WTC11 (cell line): ENCODE measurements around the gene FAM107B. TPM values are rescaled to one million over a fixed set of nuclear protein-coding genes. Genes with fewer than 3 reads are reported as not detected.

Source experiments
- ATAC-seq: fragments of 200-7000 bp; cut with Tn5 transposase; 2 replicates; pipeline ENCODE4 v1.10.0; 2021; ENCODE audit warnings: mild to moderate bottlenecking, moderate library complexity
- CTCF ChIA-PET: fragments of 300-600 bp; sonication (Branson Sonifier 250); formaldehyde crosslinking; loops from one replicate; lab custom pipeline; 2021; ENCODE audit warnings: antibody characterized with exemption; lab: Charles Lee
- POLR2A ChIA-PET: fragments of 350-600 bp; sonication (Branson Sonifier 250); formaldehyde crosslinking; loops from one replicate; lab custom pipeline; 2021; ENCODE audit warnings: antibody characterized with exemption; lab: Charles Lee
- DNase-seq: peaks from one replicate; pipeline ENCODE4 v3.0.0; 2021; ENCODE audit warnings: low spot score
- H3K27ac Mint-ChIP-seq: 2 replicates; pipeline ENCODE4 v1.8.0; 2021; ENCODE audit warnings: mixed read lengths
- H3K27me3 Mint-ChIP-seq: 2 replicates; pipeline ENCODE4 v1.8.0; 2021; ENCODE audit warnings: low read depth, mild to moderate bottlenecking, moderate library complexity, mixed read lengths
- H3K36me3 Mint-ChIP-seq: 2 replicates; pipeline ENCODE4 v1.8.0; 2021; ENCODE audit warnings: mixed read lengths
- H3K4me1 Mint-ChIP-seq: 2 replicates; pipeline ENCODE4 v1.8.0; 2022; ENCODE audit warnings: mixed read lengths
- H3K4me3 Mint-ChIP-seq: 2 replicates; pipeline ENCODE4 v1.8.0; 2021; ENCODE audit warnings: mild to moderate bottlenecking, moderate library complexity, mixed read lengths
- H3K9me3 Mint-ChIP-seq: 2 replicates; pipeline ENCODE4 v1.8.0; 2021; ENCODE audit warnings: mixed read lengths
- ELF4 ChIP-seq: sonication (generic); formaldehyde crosslinking; IDR thresholded peaks from 2 replicates; pipeline ENCODE4 v1.8.1; 2022; ENCODE audit warnings: low read depth, mild to moderate bottlenecking, moderate library complexity, missing genetic modification reagents
- ETV6 ChIP-seq: sonication (generic); formaldehyde crosslinking; IDR thresholded peaks from 2 replicates; pipeline ENCODE4 v1.8.1; 2022; ENCODE audit warnings: mild to moderate bottlenecking, missing genetic modification reagents
- IRF2 ChIP-seq: sonication (generic); formaldehyde crosslinking; IDR thresholded peaks from 2 replicates; pipeline ENCODE4 v1.8.0; 2022; ENCODE audit warnings: low read depth, missing genetic modification reagents, borderline replicate concordance
- MYBL2 ChIP-seq: sonication (generic); formaldehyde crosslinking; IDR thresholded peaks from 2 replicates; pipeline ENCODE4 v1.8.1; 2023; ENCODE audit warnings: mild to moderate bottlenecking, moderate library complexity, missing genetic modification reagents
- NFATC4 ChIP-seq: fragments of 250-450 bp; sonication (Bioruptor Pico); IDR thresholded peaks from 2 replicates; pipeline ENCODE4 v1.9.0; 2021; ENCODE audit warnings: mild to moderate bottlenecking
- OVOL2 ChIP-seq: fragments of 250-450 bp; sonication (Bioruptor Pico); IDR thresholded peaks from 2 replicates; pipeline ENCODE4 v1.9.0; 2021; ENCODE audit warnings: mild to moderate bottlenecking, borderline replicate concordance
- RORB ChIP-seq: fragments of 250-450 bp; sonication (Bioruptor Pico); IDR thresholded peaks from 2 replicates; pipeline ENCODE4 v1.9.0; 2021; ENCODE audit warnings: mild to moderate bottlenecking
- ZNF219 ChIP-seq: sonication (generic); formaldehyde crosslinking; IDR thresholded peaks from 2 replicates; pipeline ENCODE4 v1.8.0; 2023; ENCODE audit warnings: missing genetic modification reagents, mild to moderate bottlenecking, borderline replicate concordance
- ZNF317 ChIP-seq: sonication (generic); formaldehyde crosslinking; IDR thresholded peaks from 2 replicates; pipeline ENCODE4 v1.8.1; 2023; ENCODE audit warnings: low read depth, mild to moderate bottlenecking, moderate library complexity, missing genetic modification reagents, borderline replicate concordance
- ZNF396 ChIP-seq: fragments of 250-450 bp; sonication (Bioruptor Pico); IDR thresholded peaks from 2 replicates; pipeline ENCODE4 v1.8.0; 2021; ENCODE audit warnings: mild to moderate bottlenecking, moderate library complexity, borderline replicate concordance
- ZNF423 ChIP-seq: fragments of 250-450 bp; sonication (Bioruptor Pico); IDR thresholded peaks from 2 replicates; pipeline ENCODE4 v2.1.2; 2022; ENCODE audit warnings: mild to moderate bottlenecking, moderate library complexity
- total RNA-seq: library from RNA; stranded (reverse); gene quantifications from 3 replicates; pipeline ENCODE4 v1.2.3, GENCODE V29; 2021
- TF ChIP-seq, protein P1 (sequence below): sonication (generic); formaldehyde crosslinking; conservative IDR thresholded peaks from 2 replicates; pipeline ENCODE4 v1.8.1; 2022; ENCODE audit warnings: mild to moderate bottlenecking, missing genetic modification reagents
- TF ChIP-seq, protein P2 (sequence below): sonication (generic); formaldehyde crosslinking; IDR thresholded peaks from 2 replicates; pipeline ENCODE4 v1.8.1; 2022; ENCODE audit warnings: low read depth, mild to moderate bottlenecking, moderate library complexity, missing genetic modification reagents, borderline replicate concordance
- TF ChIP-seq, protein P3 (sequence below): sonication (generic); formaldehyde crosslinking; IDR thresholded peaks from 2 replicates; pipeline ENCODE4 v1.8.1; 2023; ENCODE audit warnings: mild to moderate bottlenecking, missing genetic modification reagents, moderate library complexity
- TF ChIP-seq, protein P4 (sequence below): sonication (generic); formaldehyde crosslinking; IDR thresholded peaks from 2 replicates; pipeline ENCODE4 v1.8.0; 2022; ENCODE audit warnings: mild to moderate bottlenecking, missing genetic modification reagents
- TF ChIP-seq, protein P5 (sequence below): fragments of 250-450 bp; sonication (Bioruptor Pico); IDR thresholded peaks from 2 replicates; pipeline ENCODE4 v1.9.0; 2021; ENCODE audit warnings: mild to moderate bottlenecking
- TF ChIP-seq, protein P6 (sequence below): sonication (generic); formaldehyde crosslinking; IDR thresholded peaks from 2 replicates; pipeline ENCODE4 v1.8.1; 2022; ENCODE audit warnings: low read depth, missing genetic modification reagents, borderline replicate concordance
- TF ChIP-seq, protein P7 (sequence below): sonication (generic); formaldehyde crosslinking; IDR thresholded peaks from 2 replicates; pipeline ENCODE4 v1.8.0; 2023; ENCODE audit warnings: missing genetic modification reagents, mild to moderate bottlenecking, borderline replicate concordance

The FAM107B gene
- total RNA-seq, 1 experiment from 2014 or later = 22.4 TPM

DNA sequence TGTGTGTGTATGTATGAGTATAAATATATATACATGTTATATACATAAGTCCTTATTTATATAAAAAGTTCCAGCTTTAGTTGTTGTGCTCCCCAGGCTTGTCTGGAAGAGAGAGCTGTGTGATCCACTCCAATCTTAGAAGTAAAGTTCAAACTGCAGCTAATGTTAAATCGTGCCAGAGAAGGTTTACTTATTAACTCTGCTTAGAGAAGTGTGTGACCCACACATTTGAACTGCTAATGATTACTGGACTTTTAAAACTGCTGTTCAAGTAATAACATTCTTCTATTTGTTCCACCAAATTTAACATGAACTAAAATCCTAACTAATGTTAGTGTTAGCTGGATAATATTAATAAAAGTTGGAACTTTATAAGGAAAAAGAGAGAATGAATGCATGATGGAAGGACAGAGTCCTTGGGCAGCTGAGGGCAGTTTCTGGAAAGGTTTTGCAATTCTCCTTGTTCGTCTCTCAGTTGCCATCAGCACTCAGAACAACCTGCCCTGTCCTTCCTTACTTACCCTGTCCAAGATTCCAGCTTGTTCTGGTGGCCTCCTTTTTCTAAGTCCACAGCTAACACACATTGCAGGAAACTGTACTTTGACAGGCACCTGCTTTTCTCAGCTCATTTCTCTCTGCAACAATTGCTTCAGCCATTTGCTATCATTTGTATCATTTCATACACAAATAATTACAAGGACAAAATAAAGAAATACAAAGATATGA, 162.6 kb downstream of the FAM107B start (continued):
- TF ChIP-seq ELF4 (CRISPR knock-in tag) = no peak
- TF ChIP-seq, protein P1, sequence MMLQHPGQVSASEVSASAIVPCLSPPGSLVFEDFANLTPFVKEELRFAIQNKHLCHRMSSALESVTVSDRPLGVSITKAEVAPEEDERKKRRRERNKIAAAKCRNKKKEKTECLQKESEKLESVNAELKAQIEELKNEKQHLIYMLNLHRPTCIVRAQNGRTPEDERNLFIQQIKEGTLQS (CRISPR knock-in tag) = no peak
- TF ChIP-seq ZNF396 (CRISPR knock-in tag) = no peak
- TF ChIP-seq, protein P2, sequence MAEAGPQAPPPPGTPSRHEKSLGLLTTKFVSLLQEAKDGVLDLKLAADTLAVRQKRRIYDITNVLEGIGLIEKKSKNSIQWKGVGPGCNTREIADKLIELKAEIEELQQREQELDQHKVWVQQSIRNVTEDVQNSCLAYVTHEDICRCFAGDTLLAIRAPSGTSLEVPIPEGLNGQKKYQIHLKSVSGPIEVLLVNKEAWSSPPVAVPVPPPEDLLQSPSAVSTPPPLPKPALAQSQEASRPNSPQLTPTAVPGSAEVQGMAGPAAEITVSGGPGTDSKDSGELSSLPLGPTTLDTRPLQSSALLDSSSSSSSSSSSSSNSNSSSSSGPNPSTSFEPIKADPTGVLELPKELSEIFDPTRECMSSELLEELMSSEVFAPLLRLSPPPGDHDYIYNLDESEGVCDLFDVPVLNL (CRISPR knock-in tag) = no peak

DNA sequence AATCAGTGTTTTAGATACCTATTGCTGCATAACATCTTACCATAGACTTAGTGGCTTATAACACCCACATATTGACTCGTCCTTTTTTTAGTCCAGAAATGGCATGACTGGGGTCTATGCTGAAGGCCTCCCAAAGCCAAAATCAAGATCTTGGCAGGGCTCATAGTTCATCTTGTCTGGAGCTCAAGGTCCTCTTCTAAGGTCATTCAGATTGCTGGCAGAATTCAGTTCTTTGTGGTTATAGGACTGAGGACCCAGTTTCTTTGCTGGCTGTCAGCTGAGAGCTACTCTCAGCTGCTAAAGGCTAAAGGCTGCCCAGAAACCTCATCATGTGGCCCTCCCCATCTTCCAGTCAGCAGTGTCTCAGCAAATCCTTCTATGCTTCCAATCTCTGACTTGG, 165.5 kb downstream of the FAM107B start:
- ChIA-PET CTCF (interaction anchor here (1.1 kb wide), 1 partner anchor 214 kb away, joined by 3 read pairs; no protein-coding TSS in a partner anchor), POLR2A (no interaction called here)
- Mint-ChIP-seq H3K27ac (no peak overlapping the region), H3K4me1 (peaks cover 9% of the 10 kb centered on the region), H3K4me3 (no peak overlapping the region), H3K27me3 (peaks cover 26% of the 10 kb centered on the region), H3K36me3 (no peaks in the 10 kb centered on the region), H3K9me3 (no peaks in the 10 kb centered on the region)
- no peak for DNase-seq
- ATAC-seq = no peak
- TF ChIP-seq MYBL2 = no peak
- TF ChIP-seq RORB = no peak
- TF ChIP-seq ETV6 (CRISPR knock-in tag) = no peak
- TF ChIP-seq, protein P3, sequence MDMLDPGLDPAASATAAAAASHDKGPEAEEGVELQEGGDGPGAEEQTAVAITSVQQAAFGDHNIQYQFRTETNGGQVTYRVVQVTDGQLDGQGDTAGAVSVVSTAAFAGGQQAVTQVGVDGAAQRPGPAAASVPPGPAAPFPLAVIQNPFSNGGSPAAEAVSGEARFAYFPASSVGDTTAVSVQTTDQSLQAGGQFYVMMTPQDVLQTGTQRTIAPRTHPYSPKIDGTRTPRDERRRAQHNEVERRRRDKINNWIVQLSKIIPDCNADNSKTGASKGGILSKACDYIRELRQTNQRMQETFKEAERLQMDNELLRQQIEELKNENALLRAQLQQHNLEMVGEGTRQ (CRISPR knock-in tag) = no peak
- TF ChIP-seq, protein P4, sequence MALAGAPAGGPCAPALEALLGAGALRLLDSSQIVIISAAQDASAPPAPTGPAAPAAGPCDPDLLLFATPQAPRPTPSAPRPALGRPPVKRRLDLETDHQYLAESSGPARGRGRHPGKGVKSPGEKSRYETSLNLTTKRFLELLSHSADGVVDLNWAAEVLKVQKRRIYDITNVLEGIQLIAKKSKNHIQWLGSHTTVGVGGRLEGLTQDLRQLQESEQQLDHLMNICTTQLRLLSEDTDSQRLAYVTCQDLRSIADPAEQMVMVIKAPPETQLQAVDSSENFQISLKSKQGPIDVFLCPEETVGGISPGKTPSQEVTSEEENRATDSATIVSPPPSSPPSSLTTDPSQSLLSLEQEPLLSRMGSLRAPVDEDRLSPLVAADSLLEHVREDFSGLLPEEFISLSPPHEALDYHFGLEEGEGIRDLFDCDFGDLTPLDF (CRISPR knock-in tag) = no peak
- no peak for TF ChIP-seq NFATC4 (CRISPR knock-in tag)
- TF ChIP-seq, protein P5, sequence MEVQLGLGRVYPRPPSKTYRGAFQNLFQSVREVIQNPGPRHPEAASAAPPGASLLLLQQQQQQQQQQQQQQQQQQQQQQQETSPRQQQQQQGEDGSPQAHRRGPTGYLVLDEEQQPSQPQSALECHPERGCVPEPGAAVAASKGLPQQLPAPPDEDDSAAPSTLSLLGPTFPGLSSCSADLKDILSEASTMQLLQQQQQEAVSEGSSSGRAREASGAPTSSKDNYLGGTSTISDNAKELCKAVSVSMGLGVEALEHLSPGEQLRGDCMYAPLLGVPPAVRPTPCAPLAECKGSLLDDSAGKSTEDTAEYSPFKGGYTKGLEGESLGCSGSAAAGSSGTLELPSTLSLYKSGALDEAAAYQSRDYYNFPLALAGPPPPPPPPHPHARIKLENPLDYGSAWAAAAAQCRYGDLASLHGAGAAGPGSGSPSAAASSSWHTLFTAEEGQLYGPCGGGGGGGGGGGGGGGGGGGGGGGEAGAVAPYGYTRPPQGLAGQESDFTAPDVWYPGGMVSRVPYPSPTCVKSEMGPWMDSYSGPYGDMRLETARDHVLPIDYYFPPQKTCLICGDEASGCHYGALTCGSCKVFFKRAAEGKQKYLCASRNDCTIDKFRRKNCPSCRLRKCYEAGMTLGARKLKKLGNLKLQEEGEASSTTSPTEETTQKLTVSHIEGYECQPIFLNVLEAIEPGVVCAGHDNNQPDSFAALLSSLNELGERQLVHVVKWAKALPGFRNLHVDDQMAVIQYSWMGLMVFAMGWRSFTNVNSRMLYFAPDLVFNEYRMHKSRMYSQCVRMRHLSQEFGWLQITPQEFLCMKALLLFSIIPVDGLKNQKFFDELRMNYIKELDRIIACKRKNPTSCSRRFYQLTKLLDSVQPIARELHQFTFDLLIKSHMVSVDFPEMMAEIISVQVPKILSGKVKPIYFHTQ = no peak
- TF ChIP-seq OVOL2 = no peak
- no peak for TF ChIP-seq ZNF219 (CRISPR knock-in tag)
- TF ChIP-seq, protein P6, sequence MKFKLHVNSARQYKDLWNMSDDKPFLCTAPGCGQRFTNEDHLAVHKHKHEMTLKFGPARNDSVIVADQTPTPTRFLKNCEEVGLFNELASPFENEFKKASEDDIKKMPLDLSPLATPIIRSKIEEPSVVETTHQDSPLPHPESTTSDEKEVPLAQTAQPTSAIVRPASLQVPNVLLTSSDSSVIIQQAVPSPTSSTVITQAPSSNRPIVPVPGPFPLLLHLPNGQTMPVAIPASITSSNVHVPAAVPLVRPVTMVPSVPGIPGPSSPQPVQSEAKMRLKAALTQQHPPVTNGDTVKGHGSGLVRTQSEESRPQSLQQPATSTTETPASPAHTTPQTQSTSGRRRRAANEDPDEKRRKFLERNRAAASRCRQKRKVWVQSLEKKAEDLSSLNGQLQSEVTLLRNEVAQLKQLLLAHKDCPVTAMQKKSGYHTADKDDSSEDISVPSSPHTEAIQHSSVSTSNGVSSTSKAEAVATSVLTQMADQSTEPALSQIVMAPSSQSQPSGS = no peak

DNA sequence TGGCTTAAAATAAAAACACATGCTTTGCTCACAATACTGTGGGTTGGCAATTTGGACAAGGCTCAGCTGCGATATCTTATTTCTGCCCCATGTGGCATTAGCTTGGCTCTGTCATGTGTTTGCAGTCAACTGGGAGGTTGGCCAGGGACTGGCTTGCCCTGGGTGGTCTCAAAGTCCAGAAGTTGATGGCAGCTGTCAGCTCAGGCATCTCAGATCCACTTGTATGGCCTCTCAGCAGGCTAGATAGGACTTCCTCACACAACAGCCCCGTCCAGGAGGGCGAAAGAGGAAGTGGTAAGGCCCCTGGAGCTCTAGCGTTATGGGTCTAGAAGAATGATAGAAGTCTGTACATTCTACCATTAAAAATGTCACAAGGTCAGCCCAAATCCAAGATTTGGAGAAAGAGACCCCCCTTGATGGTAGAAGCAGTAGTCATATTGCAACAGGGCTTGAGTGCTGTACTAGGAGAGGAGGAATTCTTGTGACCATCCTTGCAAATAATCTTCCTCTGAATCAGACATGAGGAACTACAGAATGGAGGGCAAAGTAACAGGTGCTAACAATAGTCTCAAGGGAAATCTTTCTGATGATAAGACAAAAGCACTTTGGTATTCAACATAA, 166.2 kb downstream of the FAM107B start:
- ChIA-PET POLR2A (no interaction called here), CTCF (interaction anchor here (1.1 kb wide), 1 partner anchor 214 kb away, joined by 3 read pairs; no protein-coding TSS in a partner anchor)
- peaks cover 26% of the 10 kb centered on the region for H3K27me3 Mint-ChIP-seq
- no peaks in the 10 kb centered on the region for H3K9me3 Mint-ChIP-seq
- no peak for DNase-seq
- no peak overlapping the region for H3K27ac Mint-ChIP-seq
- no peaks in the 10 kb centered on the region for H3K36me3 Mint-ChIP-seq
- no peak for ATAC-seq
- peaks cover 9% of the 10 kb centered on the region for H3K4me1 Mint-ChIP-seq
- H3K4me3 Mint-ChIP-seq = no peak overlapping the region
- TF ChIP-seq ZNF317 (CRISPR knock-in tag) (no peak), IRF2 (no peak), ZNF423 (CRISPR knock-in tag) (no peak)
- TF ChIP-seq, protein P7, sequence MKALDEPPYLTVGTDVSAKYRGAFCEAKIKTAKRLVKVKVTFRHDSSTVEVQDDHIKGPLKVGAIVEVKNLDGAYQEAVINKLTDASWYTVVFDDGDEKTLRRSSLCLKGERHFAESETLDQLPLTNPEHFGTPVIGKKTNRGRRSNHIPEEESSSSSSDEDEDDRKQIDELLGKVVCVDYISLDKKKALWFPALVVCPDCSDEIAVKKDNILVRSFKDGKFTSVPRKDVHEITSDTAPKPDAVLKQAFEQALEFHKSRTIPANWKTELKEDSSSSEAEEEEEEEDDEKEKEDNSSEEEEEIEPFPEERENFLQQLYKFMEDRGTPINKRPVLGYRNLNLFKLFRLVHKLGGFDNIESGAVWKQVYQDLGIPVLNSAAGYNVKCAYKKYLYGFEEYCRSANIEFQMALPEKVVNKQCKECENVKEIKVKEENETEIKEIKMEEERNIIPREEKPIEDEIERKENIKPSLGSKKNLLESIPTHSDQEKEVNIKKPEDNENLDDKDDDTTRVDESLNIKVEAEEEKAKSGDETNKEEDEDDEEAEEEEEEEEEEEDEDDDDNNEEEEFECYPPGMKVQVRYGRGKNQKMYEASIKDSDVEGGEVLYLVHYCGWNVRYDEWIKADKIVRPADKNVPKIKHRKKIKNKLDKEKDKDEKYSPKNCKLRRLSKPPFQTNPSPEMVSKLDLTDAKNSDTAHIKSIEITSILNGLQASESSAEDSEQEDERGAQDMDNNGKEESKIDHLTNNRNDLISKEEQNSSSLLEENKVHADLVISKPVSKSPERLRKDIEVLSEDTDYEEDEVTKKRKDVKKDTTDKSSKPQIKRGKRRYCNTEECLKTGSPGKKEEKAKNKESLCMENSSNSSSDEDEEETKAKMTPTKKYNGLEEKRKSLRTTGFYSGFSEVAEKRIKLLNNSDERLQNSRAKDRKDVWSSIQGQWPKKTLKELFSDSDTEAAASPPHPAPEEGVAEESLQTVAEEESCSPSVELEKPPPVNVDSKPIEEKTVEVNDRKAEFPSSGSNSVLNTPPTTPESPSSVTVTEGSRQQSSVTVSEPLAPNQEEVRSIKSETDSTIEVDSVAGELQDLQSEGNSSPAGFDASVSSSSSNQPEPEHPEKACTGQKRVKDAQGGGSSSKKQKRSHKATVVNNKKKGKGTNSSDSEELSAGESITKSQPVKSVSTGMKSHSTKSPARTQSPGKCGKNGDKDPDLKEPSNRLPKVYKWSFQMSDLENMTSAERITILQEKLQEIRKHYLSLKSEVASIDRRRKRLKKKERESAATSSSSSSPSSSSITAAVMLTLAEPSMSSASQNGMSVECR (CRISPR knock-in tag) = no peak
